HepG2 (cell line): ENCODE data around the gene TCF7L2. TPM values are rescaled to one million over a fixed set of nuclear protein-coding genes. Genes with fewer than 3 reads are reported as not detected.

ENCODE experiments used
- CCDC6 ChIP-seq: sonication (generic); formaldehyde crosslinking; IDR thresholded peaks from 2 replicates; pipeline ENCODE4 v1.8.1; 2022; ENCODE audit warnings: mild to moderate bottlenecking, missing genetic modification reagents, moderate library complexity
- E2F1 ChIP-seq: sonication (generic); formaldehyde crosslinking; IDR thresholded peaks from 2 replicates; pipeline ENCODE4 v1.5.0; 2020; ENCODE audit warnings: missing genetic modification reagents
- HINFP ChIP-seq: sonication (generic); formaldehyde crosslinking; IDR thresholded peaks from 2 replicates; pipeline ENCODE4 v1.4.0; 2020; ENCODE audit warnings: low read depth, mild to moderate bottlenecking, missing genetic modification reagents
- IRF1 ChIP-seq: sonication (generic); formaldehyde crosslinking; IDR thresholded peaks from 2 replicates; pipeline ENCODE4 v1.4.0; 2020; ENCODE audit warnings: low read depth, mild to moderate bottlenecking, missing genetic modification reagents
- KLF13 ChIP-seq: sonication (generic); formaldehyde crosslinking; IDR thresholded peaks from 2 replicates; pipeline ENCODE4 v1.4.0; 2020; ENCODE audit warnings: mild to moderate bottlenecking, missing genetic modification reagents
- LBX2 ChIP-seq: sonication (generic); formaldehyde crosslinking; IDR thresholded peaks from 2 replicates; pipeline ENCODE4 v1.5.0; 2020; ENCODE audit warnings: missing genetic modification reagents, mild to moderate bottlenecking, borderline replicate concordance
- MYPOP ChIP-seq: sonication (generic); formaldehyde crosslinking; IDR thresholded peaks from 2 replicates; pipeline ENCODE4 v1.8.1; 2023; ENCODE audit warnings: mild to moderate bottlenecking, moderate library complexity, missing genetic modification reagents
- SNAPC2 ChIP-seq: sonication (generic); formaldehyde crosslinking; IDR thresholded peaks from 2 replicates; pipeline ENCODE4 v1.8.1; 2022; ENCODE audit warnings: mild to moderate bottlenecking, missing genetic modification reagents
- ZBTB4 ChIP-seq: sonication (generic); formaldehyde crosslinking; IDR thresholded peaks from 2 replicates; pipeline ENCODE4 v1.4.0; 2020; ENCODE audit warnings: missing genetic modification reagents, mild to moderate bottlenecking, borderline replicate concordance
- ZBTB8A ChIP-seq: sonication (generic); formaldehyde crosslinking; IDR thresholded peaks from 2 replicates; pipeline ENCODE4 v1.4.0; 2020; ENCODE audit warnings: mild to moderate bottlenecking, low read depth, missing genetic modification reagents, borderline replicate concordance
- ZNF263 ChIP-seq: sonication (generic); formaldehyde crosslinking; IDR thresholded peaks from 2 replicates; pipeline ENCODE4 v1.4.0; 2020; ENCODE audit warnings: missing genetic modification reagents
- ZNF577 ChIP-seq: sonication (generic); formaldehyde crosslinking; IDR thresholded peaks from 2 replicates; pipeline ENCODE4 v1.4.0; 2020; ENCODE audit warnings: mild to moderate bottlenecking, low read depth, missing genetic modification reagents, borderline replicate concordance
- ZNF609 ChIP-seq: sonication (generic); formaldehyde crosslinking; IDR thresholded peaks from 2 replicates; pipeline ENCODE4 v1.4.0; 2020; ENCODE audit warnings: mild to moderate bottlenecking, missing genetic modification reagents, borderline replicate concordance
- polyA plus RNA-seq, 8 experiments: library from polyadenylated mRNA; depleted of rRNA in 3 of 8; stranded (reverse) in 7 of 8; unstranded in 1 of 8; fragments of >200 nt; fragmentation: Illumina TruSeq in 4 of 8; extraction: Trizol in 4 of 8; gene quantifications; 2 replicates each; pipeline versions ENCODE4 v1.2.1 to v1.2.3, GENCODE V29; 2011 to 2016; ENCODE audit warnings: low read depth in 4 of 8, missing spikeins in 1 of 8, mixed read lengths in 1 of 8; ENCODE audit not compliant: insufficient read depth in 1 of 8
- total RNA-seq, 5 experiments: library from RNA; depleted of rRNA; stranded (reverse); fragments of >200 nt; fragmentation: Illumina TruSeq; extraction: Trizol; gene quantifications; 2 replicates each; pipeline ENCODE4 v1.2.3, GENCODE V29; 2016; ENCODE audit warnings: low read depth in 1 of 5

Gene TCF7L2
- total and polyA plus RNA-seq, 2 of the 13 experiments (the other 11 are each of a cell fraction or from before 2014, with no cell fraction given), result 3.9 to 13.7 TPM

- TF ChIP-seq HINFP (CRISPR knock-in tag) (no peak), SNAPC2 (CRISPR knock-in tag) (no peak), E2F1 (CRISPR knock-in tag) (no peak), ZNF609 (CRISPR knock-in tag) (no peak), ZBTB8A (no peak), LBX2 (CRISPR knock-in tag) (no peak), ZNF577 (CRISPR knock-in tag) (no peak), CCDC6 (CRISPR knock-in tag) (no peak), KLF13 (no peak), ZBTB4 (CRISPR knock-in tag) (no peak), MYPOP (CRISPR knock-in tag) (no peak), IRF1 (no peak), ZNF263 (no peak)
Observed at GRCh38 chr10:112989826-112990225, 39.8 kb downstream of the TCF7L2 start (continued).
